Islet precursor cell (in vitro differentiated cells): ENCODE measurements around the gene LTO1.
A peak's percentile ranks its signal among the peaks of the same experiment; 100 is the strongest.
"Not testable (repeated sequence)": the region's sequence is repeated elsewhere in the genome, so short reads cannot be mapped to it uniquely, and the experiment has no call there.

Experiments used
- DNase-seq: peaks from one replicate; pipeline ENCODE4 v3.0.0-alpha.2; 2018

The LTO1 gene

GRCh38 chr11:69700278-69701140, 25.4 kb upstream of the LTO1 start:
- DNase-seq = peak; percentile 92

- DNase-seq = no peak
Observed at GRCh38 chr11:69699213-69699612, 24.1 kb upstream of the LTO1 start.

GRCh38 chr11:69698362-69698761, 23.2 kb upstream of the LTO1 start:
- DNase-seq = no peak

- peak; percentile 41 for DNase-seq
Observed at GRCh38 chr11:69697861-69698260, 22.7 kb upstream of the LTO1 start.

GRCh38 chr11:69697469-69697843, 22.3 kb upstream of the LTO1 start:
- peak; percentile 39 for DNase-seq

DNA sequence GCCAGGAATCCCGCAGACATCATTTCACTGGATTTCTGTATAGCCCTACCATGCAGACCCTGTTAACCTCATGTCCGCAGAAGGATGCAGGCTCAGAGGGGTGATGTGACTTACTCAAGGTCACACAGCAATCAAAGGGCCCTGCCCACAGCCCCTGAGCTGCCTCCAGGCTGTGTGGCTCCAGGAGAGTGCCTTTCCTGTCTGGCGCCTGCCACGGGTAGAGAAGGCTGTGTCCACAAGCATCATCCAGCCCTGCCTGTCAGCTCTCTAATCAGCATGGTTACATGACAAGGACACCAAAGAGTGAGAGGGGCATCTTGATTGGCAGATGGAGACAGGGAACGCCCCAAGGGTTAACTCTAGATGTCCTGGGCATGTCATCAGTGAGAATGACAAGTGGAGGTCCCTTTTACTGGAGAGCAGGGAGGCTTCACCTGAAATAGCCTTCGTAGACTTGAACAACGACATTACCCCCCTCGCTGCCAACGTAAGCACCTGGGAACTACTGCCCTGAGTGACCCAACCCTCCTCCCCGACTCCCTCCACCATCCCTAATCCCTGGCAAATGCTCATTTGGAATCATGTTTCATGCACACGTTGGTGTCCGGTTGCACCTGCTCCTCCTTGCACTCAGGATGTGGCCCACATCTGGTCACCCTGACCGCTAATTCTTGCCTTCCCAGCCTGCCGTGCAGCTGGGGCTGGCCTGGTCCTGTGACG, 21.8 kb upstream of the LTO1 start:
- DNase-seq = no peak

DNA sequence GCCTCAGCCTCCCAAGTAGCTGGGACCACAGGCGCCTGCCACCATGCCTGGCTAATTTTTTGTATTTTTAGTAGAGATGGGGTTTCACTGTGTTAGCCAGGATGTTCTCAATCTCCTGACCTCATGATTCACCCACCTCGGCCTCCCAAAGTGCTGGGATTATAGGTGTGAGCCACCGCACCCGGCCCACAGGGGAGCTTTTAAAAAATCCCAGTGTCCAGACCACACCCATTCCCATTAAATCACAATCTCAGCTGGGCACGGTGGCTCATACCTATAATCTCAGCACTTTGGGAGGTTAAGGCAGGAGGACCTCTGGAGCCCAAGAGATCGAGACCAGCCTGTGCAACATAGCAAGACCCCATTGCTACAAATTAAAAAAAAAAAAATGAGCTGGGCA, 20.8 kb upstream of the LTO1 start:
- DNase-seq = not testable (repeated sequence)

GRCh38 chr11:69695581-69695980, 20.4 kb upstream of the LTO1 start:
- DNase-seq = no peak

DNA sequence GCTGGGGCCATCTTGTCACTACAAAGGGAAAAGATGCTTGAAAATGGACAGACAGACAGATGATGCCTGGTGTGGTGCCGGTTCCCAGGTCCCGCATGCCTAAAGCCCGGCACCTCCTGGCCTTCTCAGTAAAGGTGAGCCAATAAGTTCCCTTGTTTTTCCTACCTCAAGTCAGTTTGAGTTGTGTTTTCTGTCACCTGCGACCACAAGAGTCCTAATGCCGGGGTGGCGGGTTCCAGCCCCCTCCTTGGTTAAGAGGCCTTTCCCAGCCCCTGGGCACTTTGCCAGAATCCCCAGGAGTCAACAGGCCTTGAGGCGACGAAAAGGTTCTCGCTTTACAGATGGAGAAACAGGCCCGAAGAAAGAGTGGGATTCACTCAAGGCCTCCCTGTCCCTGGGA, 19.6 kb upstream of the LTO1 start:
- no peak for DNase-seq

GRCh38 chr11:69692422-69692821, 17.3 kb upstream of the LTO1 start:
- DNase-seq = no peak

- DNase-seq = no peak
Observed at GRCh38 chr11:69691463-69691862, 16.3 kb upstream of the LTO1 start.

GRCh38 chr11:69689484-69690319, 14.5 kb upstream of the LTO1 start:
- DNase-seq = no peak

DNA sequence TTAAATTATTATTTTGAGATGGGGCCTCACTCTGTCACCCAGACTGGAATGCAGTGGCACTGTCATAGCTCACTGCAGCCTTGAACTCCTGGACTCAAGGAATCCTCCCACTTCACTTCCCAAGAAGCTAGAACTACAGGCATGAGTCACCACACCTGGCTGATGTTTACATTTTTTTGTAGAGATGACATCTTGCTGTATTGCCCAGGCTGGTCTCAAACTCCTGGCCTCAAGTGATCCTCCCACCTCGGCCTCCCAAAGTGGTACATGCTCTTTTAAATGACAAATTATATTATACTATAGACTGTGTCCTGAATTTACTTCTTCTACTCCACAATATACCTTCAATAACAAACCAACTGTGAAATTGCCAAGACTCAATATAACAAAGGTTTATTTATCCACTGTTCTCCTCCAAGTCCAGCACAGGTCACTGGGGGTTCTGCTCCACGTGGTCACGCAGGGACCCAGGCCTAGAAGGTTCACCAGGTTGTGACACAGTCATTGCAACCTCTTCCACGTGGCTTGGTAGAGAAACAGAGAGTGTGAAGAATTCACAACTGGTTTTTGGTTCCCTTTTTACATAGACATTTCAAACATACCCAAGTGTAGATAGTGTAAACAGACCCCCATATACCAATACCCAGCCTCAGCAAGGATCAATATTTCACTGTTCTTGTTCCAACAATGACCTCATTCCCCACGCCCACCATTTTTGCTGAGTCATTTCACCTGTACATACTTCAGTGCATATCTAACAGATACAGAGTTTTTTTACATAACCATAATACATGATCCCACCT, 13.0 kb upstream of the LTO1 start:
- not testable (repeated sequence) for DNase-seq

DNA sequence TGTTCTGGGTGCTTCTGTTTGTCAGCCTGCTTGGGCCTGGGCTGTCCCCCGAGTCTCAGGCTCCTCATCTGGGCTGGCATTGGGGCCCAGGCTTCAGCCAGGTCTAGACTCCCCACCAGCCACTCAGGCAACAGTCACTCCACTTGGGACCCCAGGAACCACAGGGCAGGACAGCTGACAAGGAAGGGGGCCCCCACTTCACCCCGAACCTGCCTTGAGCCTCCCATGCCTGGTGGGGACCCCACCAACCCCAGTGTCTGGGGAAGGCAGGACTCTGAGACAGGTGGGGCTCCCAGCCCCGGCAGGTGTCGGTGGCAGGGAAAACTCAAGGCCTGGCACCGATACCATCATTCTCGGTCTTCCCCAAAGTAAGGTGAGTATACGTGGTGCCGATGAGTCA, 11.7 kb upstream of the LTO1 start:
- no peak for DNase-seq

DNA sequence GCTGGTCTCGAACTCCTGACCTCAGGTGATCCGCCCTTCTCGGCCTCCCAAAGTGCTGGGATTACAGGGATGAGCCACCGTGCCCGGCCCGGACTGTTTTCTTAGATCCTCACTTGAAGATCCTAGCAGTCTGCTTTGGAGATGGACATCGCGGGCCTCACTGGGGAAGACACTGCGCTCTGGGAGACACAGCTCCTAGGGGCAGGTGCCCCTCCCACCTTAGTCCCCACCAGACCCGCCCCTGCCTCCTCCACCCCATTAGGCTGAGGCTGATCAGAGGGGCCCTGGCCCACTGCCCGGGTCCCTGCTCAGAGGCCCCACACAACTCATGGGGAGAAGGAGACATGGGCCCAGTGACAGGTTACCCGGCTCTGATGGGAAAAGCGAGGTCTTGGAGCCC, 11.3 kb upstream of the LTO1 start:
- no peak for DNase-seq

GRCh38 chr11:69685348-69685747, 10.2 kb upstream of the LTO1 start:
- DNase-seq = no peak

DNA sequence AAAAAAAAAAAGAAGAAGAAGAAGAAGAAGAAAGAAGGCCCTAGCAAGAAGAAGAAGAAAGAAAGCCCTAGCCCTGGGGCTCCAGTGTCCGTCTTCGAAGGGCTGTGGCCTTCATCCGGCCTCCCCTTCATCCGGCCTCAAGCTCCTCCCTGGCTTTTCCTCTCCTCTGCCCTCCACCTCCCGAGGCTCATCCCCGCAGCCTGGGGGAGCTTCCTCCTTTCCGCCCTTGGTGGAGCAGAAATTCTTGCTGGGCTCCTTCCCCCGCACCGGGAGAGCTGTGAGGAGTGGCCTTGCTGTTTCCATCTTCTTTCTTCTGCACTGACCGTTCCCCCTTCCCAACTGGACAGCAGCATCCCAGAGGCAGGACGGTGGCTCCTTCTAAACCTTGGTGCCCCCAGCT, 9.5 kb upstream of the LTO1 start:
- DNase-seq = no peak

DNA sequence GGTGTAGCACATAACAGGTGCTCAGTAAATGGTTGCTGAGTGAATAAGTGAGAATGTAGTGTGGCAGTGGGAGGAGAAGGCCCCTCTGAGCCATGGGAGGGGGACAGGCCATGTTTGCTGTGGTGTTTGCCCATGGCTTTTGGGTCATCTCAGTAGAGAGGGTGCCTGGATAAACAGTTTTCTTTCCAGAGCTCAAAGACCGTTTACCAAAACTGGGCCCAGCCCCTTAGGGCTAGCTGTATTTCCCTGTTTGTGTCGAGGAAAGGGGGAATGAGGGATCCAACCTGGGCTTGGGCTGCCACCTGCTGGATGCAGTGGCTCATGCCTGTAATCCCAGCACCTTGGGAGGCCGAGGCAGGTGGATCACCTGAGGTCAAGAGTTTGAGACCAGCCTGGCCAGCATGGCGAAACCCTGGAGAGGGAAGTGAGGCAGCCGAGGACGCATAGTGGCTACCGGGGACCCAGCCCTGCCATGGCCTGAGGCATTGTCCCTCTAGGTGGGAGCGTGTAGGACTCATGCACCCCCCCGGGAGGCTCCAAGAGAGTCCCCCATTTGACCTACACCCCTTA, 8.7 kb upstream of the LTO1 start:
- no peak for DNase-seq

- no peak for DNase-seq
Observed at GRCh38 chr11:69682681-69683326, 7.7 kb upstream of the LTO1 start.

GRCh38 chr11:69682221-69682620, 7.1 kb upstream of the LTO1 start:
- DNase-seq = no peak

DNA sequence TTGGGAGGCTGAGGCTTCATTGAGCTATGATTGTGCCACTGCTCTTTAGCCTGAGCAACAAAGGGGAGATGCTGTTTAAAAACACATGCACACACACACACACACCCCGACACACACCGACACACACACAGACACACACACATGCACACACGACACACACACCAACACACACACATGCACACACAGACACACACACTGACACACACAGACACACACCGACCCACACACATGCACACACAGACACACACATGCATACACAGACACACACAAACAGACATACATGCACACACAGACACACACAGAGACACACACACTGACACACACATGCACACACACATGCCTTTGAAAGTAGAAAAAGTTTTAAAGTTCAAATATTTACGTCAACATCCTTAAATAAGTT, 5.5 kb upstream of the LTO1 start:
- no peak for DNase-seq

DNA sequence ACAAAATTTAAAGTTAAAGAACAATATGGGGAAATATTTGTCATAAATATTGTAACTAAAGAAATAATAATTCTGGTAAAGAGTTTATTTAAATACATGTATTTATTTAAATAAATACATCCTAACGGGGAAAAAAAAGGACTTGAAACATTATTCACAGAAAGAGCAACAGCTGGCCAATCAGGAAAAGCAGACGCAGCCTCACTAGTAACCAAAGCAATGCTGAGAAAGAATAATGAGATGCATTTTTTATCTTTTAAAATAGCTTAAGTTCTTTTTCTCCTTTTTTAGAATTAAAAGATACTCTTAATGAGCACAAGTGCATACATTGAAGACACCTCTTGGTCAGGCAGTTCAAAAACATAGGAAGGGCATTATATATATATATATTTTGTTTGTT, 2.6 kb upstream of the LTO1 start:
- no peak for DNase-seq
